ENCODE data around the gene KIAA0408.
"Not testable (repeated sequence)": the region's sequence is repeated elsewhere in the genome, so short reads cannot be mapped to it uniquely, and the experiment has no call there.

KIAA0408 gene

GRCh38 chr6:127412016-127412415, 47.2 kb downstream of the KIAA0408 start:
- not testable (repeated sequence) for DNase-seq (ENCODE audit: low spot score)
